Activated T-cell treated with anti-CD3 and anti-CD28 coated beads, Interleukin-2, amount 50 U/mL, for 72 hours (primary cell): Measurements from ENCODE around the gene HIGD2B. TPM values are rescaled to one million over a fixed set of nuclear protein-coding genes. Genes with fewer than 3 reads are reported as not detected.
"Not testable (repeated sequence)": the region's sequence is repeated elsewhere in the genome, so short reads cannot be mapped to it uniquely, and the experiment has no call there.

Source experiments
- ATAC-seq, 2 donors: fragments of 150-1000 bp; cut with Tn5 transposase; replicated peaks in 1 of 2; 2 replicates each; pipeline ENCODE4 v1.10.0; 2021; ENCODE audit warnings: moderate library complexity in 2 of 2, mild to moderate bottlenecking in 1 of 2
- DNase-seq, 2 donors: peaks; one replicate each; pipeline ENCODE4 v3.0.0; 2021 to 2022; ENCODE audit warnings: mixed read lengths in 1 of 2
- H3K27ac Mint-ChIP-seq: one replicate; pipeline ENCODE4 v1.8.0; 2022; ENCODE audit warnings: mild to moderate bottlenecking, moderate library complexity, mixed read lengths
- H3K27me3 Mint-ChIP-seq: one replicate; pipeline ENCODE4 v1.8.0; 2022; ENCODE audit warnings: low read depth, mixed read lengths
- H3K36me3 Mint-ChIP-seq, 2 donors: one replicate each; pipeline ENCODE4 v1.8.0; 2022; ENCODE audit warnings: mixed read lengths in 2 of 2, mild to moderate bottlenecking in 1 of 2; ENCODE audit not compliant: insufficient read depth in 2 of 2
- H3K4me1 Mint-ChIP-seq: one replicate; pipeline ENCODE4 v1.8.0; 2022; ENCODE audit warnings: low read depth, mixed read lengths
- H3K4me3 Mint-ChIP-seq, 2 donors: one replicate each; pipeline ENCODE4 v1.8.0; 2022; ENCODE audit warnings: mild to moderate bottlenecking in 2 of 2, mixed read lengths in 2 of 2, moderate library complexity in 2 of 2
- H3K9me3 Mint-ChIP-seq, 2 donors: one replicate each; pipeline ENCODE4 v1.8.0; 2022; ENCODE audit warnings: mixed read lengths in 2 of 2
- total RNA-seq, 2 donors: library from RNA; stranded (reverse); gene quantifications; one replicate each; pipeline ENCODE4 v1.2.3, GENCODE V29; 2022

HIGD2B gene
- under 1 TPM; 0.22 to 0.30 TPM for total RNA-seq

DNA sequence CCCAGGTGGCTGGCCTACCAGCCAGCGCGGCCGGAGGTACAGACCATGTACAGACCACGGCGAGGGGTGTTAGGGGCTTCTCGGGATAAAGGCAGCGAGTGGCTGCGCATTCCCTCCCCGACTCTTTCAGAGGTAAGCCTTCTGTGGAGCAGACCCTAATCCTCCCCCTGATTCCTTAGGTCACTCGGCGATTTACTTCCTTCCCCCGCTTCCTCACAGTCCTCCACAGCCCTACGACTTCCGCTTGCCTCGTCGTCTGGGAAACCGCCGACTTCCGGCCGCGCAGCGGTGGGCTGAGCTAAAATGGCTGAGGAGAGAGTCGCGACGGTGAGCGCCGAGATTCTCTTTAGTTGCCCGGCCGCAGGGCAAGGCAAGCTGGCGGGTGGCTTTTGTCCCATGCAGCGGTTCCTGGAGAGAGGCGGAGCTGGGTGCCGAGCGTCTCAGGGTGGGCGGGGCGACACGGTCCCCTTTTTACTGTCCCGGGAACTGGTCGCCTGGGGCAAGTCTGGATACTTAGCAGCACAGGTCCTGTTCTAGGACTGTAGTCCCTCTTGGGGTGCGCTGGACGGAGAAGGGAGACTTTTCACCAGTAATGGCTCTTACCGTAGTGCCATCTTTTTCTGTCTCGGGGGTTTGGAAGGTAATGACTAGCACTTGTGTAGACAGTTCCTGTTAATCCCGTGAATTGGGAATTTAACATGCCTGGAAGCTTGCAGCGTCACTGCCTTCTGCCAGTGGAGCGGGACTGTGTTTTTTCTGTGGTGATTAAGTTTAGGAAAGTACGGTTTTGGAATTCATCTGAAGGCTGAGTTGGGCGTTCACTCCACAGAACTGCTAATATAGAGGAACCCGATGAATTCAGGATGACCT lies at the start of gene HIGD2B, which contains the start of gene BBS4:
Gene HIGD2B (minus strand): TSS at position 258 of the 870 bp plus-strand sequence. CDS start 9,808 bp downstream, outside the sequence.
Gene BBS4 (plus strand): TSS at position 283 of the 870 bp plus-strand sequence. CDS start 21 bp downstream, at position 304.
- Mint-ChIP-seq H3K9me3 (no peaks in the 10 kb centered on the region), H3K36me3 (no peaks in the 10 kb centered on the region), H3K27me3 (no peaks in the 10 kb centered on the region), H3K4me1 (peaks cover 23% of the 10 kb centered on the region), H3K4me3 (peak within 1 kb of the TSS; percentile 97), H3K27ac (peak within 1 kb of the TSS; percentile 94)
- ATAC-seq (peak; percentile 99), DNase-seq (peak; percentile 90 to 91)

DNA sequence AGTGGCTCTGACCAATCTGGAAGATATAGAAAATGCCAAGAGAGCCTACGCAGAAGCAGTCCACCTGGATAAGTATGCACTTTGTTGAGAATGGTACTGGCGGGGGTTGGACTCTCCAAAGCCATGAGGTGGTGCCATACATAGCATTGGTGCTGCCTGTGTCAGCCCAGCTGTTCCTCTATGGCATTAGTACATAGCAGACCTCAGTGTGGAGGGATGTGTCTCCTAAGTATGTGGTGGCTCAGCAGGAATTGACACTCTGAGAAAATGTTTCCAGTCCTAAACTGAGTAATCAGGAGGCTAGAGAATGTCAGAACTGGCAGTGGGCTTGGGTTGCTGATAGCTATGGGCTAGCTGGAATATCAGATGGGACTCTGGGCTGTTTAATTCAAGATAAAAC lies 49.1 kb upstream of the HIGD2B start:
- Mint-ChIP-seq H3K4me3 (no peak overlapping the region), H3K27ac (no peak overlapping the region), H3K27me3 (no peaks in the 10 kb centered on the region), H3K9me3 (no peaks in the 10 kb centered on the region), H3K4me1 (peaks cover 17% of the 10 kb centered on the region), H3K36me3 (peaks cover 9 to 19% of the 10 kb centered on the region in 2 donors)
- DNase-seq (no peak), ATAC-seq (no peak)

- Mint-ChIP-seq H3K4me3 (no peak overlapping the region), H3K27me3 (no peaks in the 10 kb centered on the region), H3K9me3 (no peaks in the 10 kb centered on the region), H3K27ac (no peak overlapping the region), H3K4me1 (peaks cover 7% of the 10 kb centered on the region), H3K36me3 (peaks cover 4 to 14% of the 10 kb centered on the region in 2 donors)
- no peak for DNase-seq
- no peak for ATAC-seq
Measured at GRCh38 chr15:72733941-72734738, 48.2 kb upstream of the HIGD2B start.

DNA sequence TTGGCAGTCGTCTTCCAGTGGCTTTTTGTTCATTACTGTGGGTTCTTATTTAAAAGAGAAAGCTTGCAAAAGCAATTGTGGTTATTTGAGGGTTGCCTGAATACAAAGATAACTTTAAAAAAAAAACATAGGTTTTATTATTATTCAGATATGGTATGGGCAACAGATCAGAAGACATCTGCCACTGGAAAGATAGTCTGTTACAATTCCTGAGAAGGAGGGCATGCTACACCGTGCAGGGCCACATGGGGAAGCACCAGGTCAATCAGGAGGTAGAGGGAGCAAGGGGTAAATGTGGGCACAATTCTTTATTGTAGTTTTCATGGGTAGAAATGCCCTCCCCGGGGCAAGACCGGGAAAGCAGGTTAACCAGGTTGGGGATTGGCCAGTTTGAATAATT lies 46.5 kb upstream of the HIGD2B start:
- Mint-ChIP-seq H3K9me3 (no peaks in the 10 kb centered on the region), H3K4me1 (no peaks in the 10 kb centered on the region), H3K27me3 (no peaks in the 10 kb centered on the region), H3K36me3 (peaks cover 0 to 9% of the 10 kb centered on the region in 2 donors), H3K4me3 (no peak overlapping the region), H3K27ac (no peak overlapping the region)
- DNase-seq (no peak), ATAC-seq (no peak)

DNA sequence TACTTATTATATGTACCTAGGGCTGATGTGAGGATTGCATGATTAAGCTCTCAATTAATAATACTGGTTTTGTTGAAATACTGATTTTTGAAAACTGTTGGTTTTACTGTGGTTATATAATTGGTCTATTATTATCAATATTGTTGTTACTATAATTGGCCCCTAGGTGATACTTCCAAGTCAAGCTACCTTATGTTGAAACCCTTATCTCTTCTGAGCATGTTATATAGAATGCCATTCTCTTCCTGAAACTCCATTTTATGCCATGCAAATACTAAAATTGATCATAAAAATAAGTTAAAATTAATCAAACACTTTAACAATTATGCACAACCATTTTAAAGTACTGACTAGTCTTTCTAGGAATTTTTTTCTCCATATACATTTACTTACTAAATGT lies 46.1 kb upstream of the HIGD2B start:
- H3K4me3 Mint-ChIP-seq: no peak overlapping the region
- H3K27me3 Mint-ChIP-seq: no peaks in the 10 kb centered on the region
- H3K27ac Mint-ChIP-seq: no peak overlapping the region
- ATAC-seq (no peak), DNase-seq (no peak)
- no peaks in the 10 kb centered on the region for H3K4me1 Mint-ChIP-seq
- no peaks in the 10 kb centered on the region for H3K9me3 Mint-ChIP-seq
- H3K36me3 Mint-ChIP-seq: peaks cover 0 to 5% of the 10 kb centered on the region in 2 donors

- no peak for ATAC-seq
- Mint-ChIP-seq H3K27me3 (no peaks in the 10 kb centered on the region), H3K27ac (no peak overlapping the region), H3K4me3 (no peak overlapping the region), H3K36me3 (peaks cover 0 to 1% of the 10 kb centered on the region in 2 donors), H3K9me3 (no peaks in the 10 kb centered on the region), H3K4me1 (no peaks in the 10 kb centered on the region)
- no peak for DNase-seq
Measured at GRCh38 chr15:72728821-72729220, 42.8 kb upstream of the HIGD2B start.

GRCh38 chr15:72728249-72728648 lies 42.3 kb upstream of the HIGD2B start:
- not testable (repeated sequence) for DNase-seq, ATAC-seq, H3K9me3 Mint-ChIP-seq, H3K27ac Mint-ChIP-seq, H3K36me3 Mint-ChIP-seq, H3K27me3 Mint-ChIP-seq, H3K4me3 Mint-ChIP-seq, H3K4me1 Mint-ChIP-seq

- no peaks in the 10 kb centered on the region for H3K9me3 Mint-ChIP-seq
- no peak overlapping the region for H3K27ac Mint-ChIP-seq
- no peaks in the 10 kb centered on the region for H3K4me1 Mint-ChIP-seq
Measured at GRCh38 chr15:72727154-72727553, 41.2 kb upstream of the HIGD2B start.

GRCh38 chr15:72725851-72726250 lies 39.9 kb upstream of the HIGD2B start:
- not testable (repeated sequence) for ATAC-seq, H3K4me3 Mint-ChIP-seq, H3K36me3 Mint-ChIP-seq, H3K27me3 Mint-ChIP-seq, H3K9me3 Mint-ChIP-seq, DNase-seq, H3K4me1 Mint-ChIP-seq, H3K27ac Mint-ChIP-seq

More at GRCh38 chr15:72727154-72727553, 41.2 kb upstream of the HIGD2B start:
- no peak for DNase-seq
- Mint-ChIP-seq H3K27me3 (no peaks in the 10 kb centered on the region), H3K4me3 (no peak overlapping the region), H3K36me3 (no peaks in the 10 kb centered on the region)
- ATAC-seq: no peak

GRCh38 chr15:72725446-72725845 lies 39.5 kb upstream of the HIGD2B start:
- Mint-ChIP-seq H3K27ac (no peak overlapping the region), H3K4me1 (no peaks in the 10 kb centered on the region), H3K27me3 (no peaks in the 10 kb centered on the region), H3K36me3 (no peaks in the 10 kb centered on the region), H3K9me3 (no peaks in the 10 kb centered on the region), H3K4me3 (no peak overlapping the region)
- DNase-seq (no peak), ATAC-seq (no peak)

DNA sequence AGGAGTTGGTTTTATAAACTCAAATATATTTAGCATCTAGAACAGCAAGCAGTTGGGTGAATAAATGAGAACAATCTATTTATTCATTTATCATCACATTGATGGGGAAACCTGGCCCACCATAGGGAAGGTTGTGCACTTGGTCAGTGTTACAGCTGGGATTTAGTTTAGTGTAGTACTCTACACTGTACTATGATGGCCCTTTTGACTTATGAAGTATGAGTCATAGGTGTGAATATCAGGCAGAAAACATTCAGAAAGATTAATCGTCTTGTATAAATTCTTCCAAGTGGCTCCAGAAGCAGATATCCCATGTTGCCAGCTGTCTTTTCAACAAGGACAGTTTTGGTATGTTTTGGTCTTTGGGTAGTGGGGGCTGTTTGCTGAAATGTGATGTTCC lies 38.0 kb upstream of the HIGD2B start:
- Mint-ChIP-seq H3K27ac (no peak overlapping the region), H3K4me1 (no peaks in the 10 kb centered on the region), H3K4me3 (no peak overlapping the region), H3K9me3 (no peaks in the 10 kb centered on the region), H3K27me3 (no peaks in the 10 kb centered on the region), H3K36me3 (no peaks in the 10 kb centered on the region)
- DNase-seq (no peak), ATAC-seq (no peak)

DNA sequence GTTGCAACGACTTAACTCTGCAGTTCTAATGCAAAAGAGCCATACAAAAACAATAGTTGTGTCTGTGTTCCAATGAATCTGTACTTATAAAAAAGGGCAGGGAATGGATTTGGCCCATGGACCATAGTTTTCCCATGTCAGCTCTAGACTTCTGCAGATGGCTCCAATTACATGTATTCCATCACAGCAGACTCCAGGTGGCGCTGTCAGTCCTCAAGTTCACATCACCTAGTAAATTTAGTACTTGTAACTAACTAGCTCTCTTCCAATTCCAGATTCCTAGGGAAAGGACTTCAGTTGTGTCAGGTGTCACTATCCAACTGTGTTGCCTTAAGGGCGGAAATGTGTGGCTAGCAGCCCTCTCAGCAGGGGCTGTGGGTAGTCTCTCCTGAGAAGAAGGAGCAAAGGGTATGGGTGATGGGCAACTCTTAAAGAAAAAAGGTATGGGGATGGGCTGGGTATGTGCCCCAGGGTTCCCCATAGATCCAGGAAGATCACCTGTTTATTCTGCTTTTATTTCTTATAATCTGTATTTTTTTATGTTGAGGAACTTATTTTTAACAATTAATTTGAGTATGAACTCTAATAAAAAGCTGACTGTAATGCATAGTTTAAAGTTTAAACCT lies 36.2 kb upstream of the HIGD2B start:
- no peaks in the 10 kb centered on the region for H3K27me3 Mint-ChIP-seq
- ATAC-seq (peak in 1 of 2 donors; percentile 26), DNase-seq (peak; percentile 61 to 69)
- H3K36me3 Mint-ChIP-seq: no peaks in the 10 kb centered on the region
- H3K27ac Mint-ChIP-seq: no peak overlapping the region
- H3K9me3 Mint-ChIP-seq: no peaks in the 10 kb centered on the region
- H3K4me3 Mint-ChIP-seq: no peak overlapping the region
- no peaks in the 10 kb centered on the region for H3K4me1 Mint-ChIP-seq
